Karpas-422 (cell line): ENCODE results near the gene MANSC4. TPM values are rescaled to one million over a fixed set of nuclear protein-coding genes. Genes with fewer than 3 reads are reported as not detected.
A peak's percentile ranks its signal among the peaks of the same experiment; 100 is the strongest.

Experiments
- DNase-seq: peaks from one replicate; pipeline ENCODE4 v3.0.0-alpha.2; 2015
- H2AFZ ChIP-seq: fragments of 200-600 bp; sonication (generic); 2 replicates; pipeline ENCODE4 v1.6.1; 2014; ENCODE audit warnings: antibody characterized with exemption, low read length, mixed read lengths
- H3K27ac ChIP-seq: fragments of 200-600 bp; sonication (generic); 2 replicates; pipeline ENCODE4 v1.5.1; 2014; ENCODE audit warnings: mild to moderate bottlenecking, low read length, moderate library complexity
- H3K27me3 ChIP-seq: fragments of 200-600 bp; sonication (generic); 2 replicates; pipeline ENCODE4 v1.6.1; 2014; ENCODE audit warnings: low read length, mixed read lengths
- H3K36me3 ChIP-seq: fragments of 200-600 bp; sonication (generic); 2 replicates; pipeline ENCODE4 v1.6.1; 2014; ENCODE audit warnings: low read length, mixed read lengths; ENCODE audit not compliant: insufficient read depth
- H3K4me1 ChIP-seq: fragments of 200-600 bp; sonication (generic); 2 replicates; pipeline ENCODE4 v1.6.1; 2014; ENCODE audit warnings: mild to moderate bottlenecking, low read length, mixed read lengths
- H3K4me2 ChIP-seq: fragments of 200-600 bp; sonication (generic); 2 replicates; pipeline ENCODE4 v1.6.1; 2014; ENCODE audit warnings: low read length, low read depth, mild to moderate bottlenecking; ENCODE audit not compliant: poor library complexity, severe bottlenecking
- H3K4me3 ChIP-seq: fragments of 200-600 bp; sonication (generic); 2 replicates; pipeline ENCODE4 v1.5.1; 2014; ENCODE audit warnings: mild to moderate bottlenecking, antibody characterized with exemption, low read length, mixed read lengths
- H3K79me2 ChIP-seq: fragments of 200-600 bp; sonication (generic); 2 replicates; pipeline ENCODE4 v1.6.1; 2014; ENCODE audit warnings: mild to moderate bottlenecking, low read length, mixed read lengths
- H3K9ac ChIP-seq: fragments of 200-600 bp; sonication (generic); 2 replicates; pipeline ENCODE4 v1.6.0; 2014; ENCODE audit warnings: low read length
- H3K9me2 ChIP-seq: fragments of 200-600 bp; sonication (generic), shearing (Covaris generic); replicated peaks from 2 replicates; pipeline ENCODE4 v1.6.0; 2014; ENCODE audit warnings: mild to moderate bottlenecking, low read length, moderate library complexity; ENCODE audit not compliant: insufficient read depth
- H3K9me3 ChIP-seq: fragments of 300-700, 200-600 bp; sonication (generic); 2 replicates; pipeline ENCODE4 v1.6.1; 2014; ENCODE audit warnings: low read length, mixed read lengths
- H4K20me1 ChIP-seq: fragments of 200-600 bp; sonication (generic); 2 replicates; pipeline ENCODE4 v1.6.1; 2014; ENCODE audit warnings: mild to moderate bottlenecking, antibody characterized with exemption, low read length, low read depth; ENCODE audit not compliant: insufficient read depth
- total RNA-seq: library from RNA; depleted of rRNA; stranded (reverse); fragments of >200 nt; shearing (Covaris generic); gene quantifications from 2 replicates; pipeline ENCODE4 v1.2.3, GENCODE V29; 2014; ENCODE audit warnings: low replicate concordance

Gene MANSC4
- total RNA-seq, 1 experiment from 2014 or later: not detected

DNA sequence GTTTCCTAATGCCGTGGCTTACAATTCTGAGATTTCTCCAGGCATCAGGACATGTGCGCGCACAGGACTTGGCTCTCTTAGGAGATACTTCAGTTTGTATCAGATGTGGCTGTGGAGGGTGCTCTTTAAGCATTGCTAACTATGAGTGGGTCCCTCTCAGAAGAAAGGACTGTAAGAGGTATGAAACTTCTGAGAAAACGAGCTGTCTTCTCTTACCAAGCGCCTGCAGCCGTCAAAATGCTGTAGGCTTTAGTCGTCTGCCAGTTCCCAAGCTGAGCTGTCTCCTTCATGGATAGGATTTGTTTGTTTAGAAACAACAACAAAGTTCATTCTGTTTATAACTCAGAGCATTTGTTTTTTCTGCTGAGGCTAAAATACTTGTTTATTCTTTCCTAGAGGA is 16.1 kb upstream of the MANSC4 start:
- Histone ChIP-seq H3K27me3 (no peaks in the 10 kb centered on the region), H3K79me2 (peaks cover 6% of the 10 kb centered on the region), H3K4me1 (no peaks in the 10 kb centered on the region), H3K36me3 (peaks cover 39% of the 10 kb centered on the region; the same call in 1 of the 2 replicates), H4K20me1 (no peaks in the 10 kb centered on the region), H3K27ac (no peak overlapping the region), H3K4me3 (no peak overlapping the region), H3K9me2 (no peaks in the 10 kb centered on the region), H3K4me2 (no peak overlapping the region), H3K9me3 (no peaks in the 10 kb centered on the region), H2AFZ (no peak overlapping the region), H3K9ac (no peak overlapping the region)
- no peak for DNase-seq

DNA sequence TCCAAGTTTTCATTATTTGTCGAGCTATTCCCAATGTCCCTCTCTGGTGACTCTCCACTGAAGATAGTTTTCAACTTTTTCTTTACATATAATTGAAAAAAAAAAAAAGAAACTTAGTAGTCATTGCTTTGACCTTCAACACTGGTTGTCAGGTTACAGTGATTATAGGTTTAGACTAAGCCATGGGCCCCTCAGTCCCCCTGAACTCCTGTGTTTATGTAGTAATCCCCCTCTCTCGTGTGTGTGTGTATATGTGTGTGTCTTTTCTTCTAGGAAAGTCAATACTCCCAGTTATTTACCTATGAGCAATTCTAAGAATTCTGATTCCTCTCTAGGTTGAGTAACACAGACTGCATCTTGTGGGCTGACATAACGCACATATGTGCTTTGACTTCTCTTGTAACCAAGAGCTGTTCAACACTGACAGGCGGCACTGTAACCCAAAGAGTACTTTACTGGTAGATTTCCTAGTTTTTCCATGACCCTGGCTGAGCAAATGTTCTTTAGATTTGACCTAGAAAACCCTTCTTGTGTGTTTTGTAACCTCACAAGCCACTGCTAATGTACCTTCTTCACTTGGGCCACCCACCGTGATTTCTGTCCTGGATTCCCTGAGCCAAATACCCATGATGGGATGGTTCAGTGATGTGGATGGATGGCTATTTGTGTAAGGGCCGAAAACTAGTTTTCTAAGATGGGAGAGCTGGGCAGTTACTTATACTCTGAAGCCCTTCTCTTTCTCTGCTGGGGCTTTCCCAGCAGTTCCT is 15.0 kb upstream of the MANSC4 start:
- Histone ChIP-seq H4K20me1 (no peaks in the 10 kb centered on the region), H3K4me1 (no peaks in the 10 kb centered on the region), H3K4me2 (no peak overlapping the region), H3K9me3 (no peaks in the 10 kb centered on the region), H3K4me3 (no peak overlapping the region), H3K9me2 (no peaks in the 10 kb centered on the region), H3K79me2 (peaks cover 15% of the 10 kb centered on the region), H3K27me3 (no peaks in the 10 kb centered on the region), H2AFZ (no peak overlapping the region), H3K27ac (no peak overlapping the region), H3K9ac (no peak overlapping the region), H3K36me3 (peaks cover 41% of the 10 kb centered on the region; the same call in 1 of the 2 replicates)
- DNase-seq: no peak

DNA sequence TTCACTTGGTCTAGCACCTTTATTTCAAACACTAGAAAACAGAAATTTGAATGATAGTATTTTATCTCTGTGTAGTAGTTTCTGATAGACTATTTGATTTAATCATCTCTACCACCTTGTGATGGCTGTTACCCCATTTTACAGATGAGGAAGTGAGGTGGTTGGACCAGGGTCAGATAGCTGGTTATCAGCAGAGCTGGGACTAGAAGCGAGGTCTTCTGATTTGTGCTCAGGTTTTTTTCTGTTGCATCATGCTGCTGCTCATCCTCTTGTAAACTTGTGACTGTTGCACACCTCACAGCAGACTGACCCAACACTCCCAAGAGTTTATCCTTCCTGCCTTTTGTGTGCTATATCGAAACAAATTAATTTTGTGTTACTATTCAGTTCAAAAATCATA is 10.1 kb upstream of the MANSC4 start:
- Histone ChIP-seq H3K27ac (no peak overlapping the region), H3K79me2 (peaks cover 61% of the 10 kb centered on the region), H3K9me2 (no peaks in the 10 kb centered on the region), H4K20me1 (no peaks in the 10 kb centered on the region), H2AFZ (no peak overlapping the region), H3K36me3 (peaks cover 24% of the 10 kb centered on the region; the same call in 1 of the 2 replicates), H3K27me3 (no peaks in the 10 kb centered on the region), H3K9me3 (no peaks in the 10 kb centered on the region), H3K4me2 (no peak overlapping the region), H3K9ac (no peak overlapping the region), H3K4me3 (no peak overlapping the region), H3K4me1 (peaks cover 8% of the 10 kb centered on the region)
- peak; percentile 35 for DNase-seq

DNA sequence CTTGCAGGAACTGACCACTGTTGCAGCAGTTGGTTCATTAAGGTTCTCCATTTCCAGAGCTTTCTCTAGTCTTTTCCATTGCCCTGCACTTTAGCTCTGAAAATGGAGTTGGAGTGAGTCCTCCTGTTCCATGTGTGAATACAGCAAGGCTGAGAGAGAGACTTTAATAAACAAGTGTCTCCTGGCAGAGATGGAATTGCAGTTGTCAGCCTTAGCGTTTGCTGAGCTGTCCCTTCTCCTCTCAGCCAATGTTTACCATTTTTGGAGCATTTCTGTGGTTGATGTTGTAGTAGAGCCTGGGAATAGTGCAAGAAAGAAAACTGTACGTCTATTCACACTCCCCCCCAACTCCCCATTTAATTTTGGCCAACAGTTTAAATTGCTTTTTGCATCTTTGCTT is 7.5 kb upstream of the MANSC4 start:
- Histone ChIP-seq H3K4me3 (no peak overlapping the region), H4K20me1 (no peaks in the 10 kb centered on the region), H3K27me3 (no peaks in the 10 kb centered on the region), H3K27ac (no peak overlapping the region), H3K79me2 (peaks cover 85% of the 10 kb centered on the region), H3K4me1 (peaks cover 13% of the 10 kb centered on the region), H3K4me2 (no peak overlapping the region), H3K9me2 (no peaks in the 10 kb centered on the region), H2AFZ (no peak overlapping the region), H3K9me3 (no peaks in the 10 kb centered on the region), H3K9ac (no peak overlapping the region), H3K36me3 (peaks cover 19% of the 10 kb centered on the region; the same call in 1 of the 2 replicates)
- peak; percentile 36 for DNase-seq

DNA sequence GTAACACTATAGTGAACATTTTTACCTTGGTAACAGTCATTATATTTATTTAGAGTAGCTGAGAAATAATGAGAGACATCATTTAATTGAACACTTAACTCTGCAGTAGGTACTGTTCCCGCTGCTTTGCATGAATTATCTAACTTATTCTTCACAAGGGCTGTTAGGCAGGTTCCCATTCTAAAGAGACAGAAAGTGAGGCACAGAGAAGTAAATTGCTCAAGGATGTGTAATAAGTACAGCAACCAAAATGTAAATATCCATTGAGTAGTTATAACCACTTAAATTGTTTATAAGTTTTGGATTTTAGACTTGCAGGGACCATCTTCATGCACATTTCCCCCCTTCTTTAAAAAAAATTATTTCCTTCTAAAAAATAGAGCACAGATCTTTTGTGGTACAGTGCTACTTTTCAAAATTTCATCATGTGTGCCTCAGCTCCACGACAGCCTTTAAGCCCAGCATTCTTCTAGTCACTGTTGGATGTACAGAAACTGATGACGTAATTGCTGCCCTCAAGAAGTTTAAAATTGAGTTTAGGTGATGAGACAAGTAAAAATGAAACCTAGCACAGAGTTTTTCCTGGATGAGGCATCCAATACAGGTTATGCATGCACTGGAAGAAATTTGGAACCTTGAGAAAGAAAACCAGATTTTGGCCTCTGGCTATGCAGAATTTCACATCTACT is 6.0 kb upstream of the MANSC4 start:
- H3K79me2 ChIP-seq: peaks cover 94% of the 10 kb centered on the region
- H3K4me1 ChIP-seq: peaks cover 29% of the 10 kb centered on the region
- H3K4me2 ChIP-seq: no peak overlapping the region

DNA sequence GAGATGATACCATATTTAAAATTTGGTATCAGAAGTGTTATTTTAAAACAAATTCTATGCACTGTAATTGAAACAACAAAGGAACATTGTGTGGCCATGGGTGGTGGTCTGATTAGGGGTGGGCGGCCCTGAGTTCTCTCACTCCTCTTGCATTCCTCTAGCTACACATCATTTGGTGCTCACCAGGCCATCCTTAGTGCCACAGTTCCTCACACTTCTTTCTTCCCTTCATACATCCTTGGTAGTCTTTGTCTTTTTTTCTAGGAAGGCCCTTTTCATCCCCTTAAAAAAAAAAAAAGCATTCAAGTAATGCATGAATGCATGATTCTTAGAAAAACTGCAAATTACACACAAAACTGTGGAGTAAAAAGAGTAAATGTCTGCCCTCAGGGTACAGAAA is 2.4 kb upstream of the MANSC4 start:
- no peaks in the 10 kb centered on the region for H3K9me3 ChIP-seq
- no peak overlapping the region for H2AFZ ChIP-seq
- peak overlapping the region; percentile 88; the same call in 1 of the 2 replicates for H3K9ac ChIP-seq
- peak overlapping the region; percentile 88 for H3K4me2 ChIP-seq
- no peaks in the 10 kb centered on the region for H4K20me1 ChIP-seq
- no peak overlapping the region for H3K27ac ChIP-seq
- no peaks in the 10 kb centered on the region for H3K9me2 ChIP-seq
- H3K79me2 ChIP-seq: peaks cover 74% of the 10 kb centered on the region
- H3K4me3 ChIP-seq: peak overlapping the region; percentile 90; the same call in 1 of the 2 replicates
- no peaks in the 10 kb centered on the region for H3K27me3 ChIP-seq
- H3K4me1 ChIP-seq: peaks cover 42% of the 10 kb centered on the region
- DNase-seq: no peak
- H3K36me3 ChIP-seq: peaks cover 4% of the 10 kb centered on the region

More for the DNA sequence above, 6.0 kb upstream of the MANSC4 start:
- H3K9me3 ChIP-seq: no peaks in the 10 kb centered on the region
- no peak for DNase-seq
- H3K27me3 ChIP-seq: no peaks in the 10 kb centered on the region
- no peak overlapping the region for H2AFZ ChIP-seq
- no peak overlapping the region for H3K27ac ChIP-seq
- no peak overlapping the region for H3K4me3 ChIP-seq
- H3K9me2 ChIP-seq: no peaks in the 10 kb centered on the region
- no peak overlapping the region for H3K9ac ChIP-seq
- peaks cover 16% of the 10 kb centered on the region for H3K36me3 ChIP-seq
- H4K20me1 ChIP-seq: no peaks in the 10 kb centered on the region

DNA sequence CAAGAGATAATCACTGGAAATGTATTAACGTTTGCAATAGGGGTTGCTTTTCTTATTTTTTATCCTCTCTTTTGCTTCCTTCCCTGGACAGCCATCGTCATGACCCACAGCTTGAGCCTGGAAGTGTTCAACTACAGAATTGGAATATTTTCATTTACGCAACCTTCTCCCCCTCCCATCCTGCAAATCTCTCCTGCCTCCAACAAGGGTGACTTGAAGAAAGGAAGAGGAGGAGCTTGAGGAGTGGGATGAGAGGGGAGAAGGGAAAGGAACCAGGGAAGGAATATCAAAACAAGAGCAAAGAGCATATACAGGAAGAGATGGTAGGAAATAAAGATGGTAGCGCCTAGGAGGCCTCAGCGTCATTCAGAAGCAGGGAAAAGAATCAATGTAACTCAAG is 1.6 kb upstream of the MANSC4 start:
- no peaks in the 10 kb centered on the region for H3K9me2 ChIP-seq
- H3K4me3 ChIP-seq: peak overlapping the region; percentile 90
- no peak for DNase-seq
- H3K27me3 ChIP-seq: no peaks in the 10 kb centered on the region
- H3K79me2 ChIP-seq: peaks cover 67% of the 10 kb centered on the region
- H3K4me2 ChIP-seq: peak overlapping the region; percentile 88
- H4K20me1 ChIP-seq: no peaks in the 10 kb centered on the region
- peak overlapping the region; percentile 88 for H3K9ac ChIP-seq
- H3K4me1 ChIP-seq: peaks cover 42% of the 10 kb centered on the region
- H3K36me3 ChIP-seq: peaks cover 4% of the 10 kb centered on the region
- H3K9me3 ChIP-seq: no peaks in the 10 kb centered on the region
- no peak overlapping the region for H3K27ac ChIP-seq
- no peak overlapping the region for H2AFZ ChIP-seq

DNA sequence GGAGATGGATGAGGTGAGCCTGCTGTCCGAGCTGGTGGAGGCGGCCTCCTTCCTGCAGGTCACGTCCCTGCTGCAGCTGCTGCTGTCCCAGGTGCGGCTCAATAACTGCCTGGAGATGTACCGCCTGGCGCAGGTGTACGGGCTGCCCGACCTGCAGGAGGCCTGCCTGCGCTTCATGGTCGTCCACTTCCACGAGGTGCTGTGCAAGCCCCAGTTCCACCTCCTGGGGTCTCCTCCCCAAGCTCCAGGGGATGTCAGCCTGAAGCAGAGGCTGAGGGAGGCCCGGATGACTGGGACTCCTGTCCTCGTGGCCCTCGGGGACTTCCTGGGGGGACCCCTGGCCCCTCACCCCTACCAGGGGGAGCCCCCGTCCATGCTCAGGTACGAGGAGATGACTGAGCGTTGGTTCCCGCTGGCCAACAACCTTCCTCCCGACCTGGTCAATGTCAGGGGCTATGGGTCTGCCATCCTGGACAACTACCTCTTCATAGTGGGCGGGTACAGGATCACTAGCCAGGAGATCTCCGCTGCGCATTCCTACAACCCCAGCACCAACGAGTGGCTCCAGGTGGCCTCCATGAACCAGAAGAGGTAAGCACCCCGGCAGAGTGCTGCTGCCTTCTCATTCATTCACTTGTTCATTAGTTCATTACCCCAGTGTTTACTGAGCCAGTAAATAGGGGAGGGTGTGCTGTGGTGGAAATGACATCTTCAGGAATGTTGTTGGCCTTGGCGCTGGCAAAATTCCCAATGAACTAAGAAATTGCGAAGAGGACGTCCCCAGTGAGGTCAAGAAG is 774 bp upstream of the MANSC4 start:
- H3K4me1 ChIP-seq: peaks cover 38% of the 10 kb centered on the region
- H3K27ac ChIP-seq: peak overlapping the region; percentile 51
- peak overlapping the region; percentile 88 for H3K4me2 ChIP-seq
- peak overlapping the region; percentile 42; the same call in 1 of the 2 replicates for H2AFZ ChIP-seq
- no peaks in the 10 kb centered on the region for H3K9me2 ChIP-seq
- no peaks in the 10 kb centered on the region for H4K20me1 ChIP-seq
- no peaks in the 10 kb centered on the region for H3K27me3 ChIP-seq
- H3K4me3 ChIP-seq: peak overlapping the region; percentile 90
- peaks cover 4% of the 10 kb centered on the region for H3K36me3 ChIP-seq
- peaks cover 59% of the 10 kb centered on the region for H3K79me2 ChIP-seq
- DNase-seq: peak; percentile 73
- peak overlapping the region; percentile 88 for H3K9ac ChIP-seq
- no peaks in the 10 kb centered on the region for H3K9me3 ChIP-seq
